DMS 273 treated with DMSO at 0.1 percent for 48 hours (cell line): ENCODE results near the gene ATP8A2.
"Not testable (repeated sequence)": the region's sequence is repeated elsewhere in the genome, so short reads cannot be mapped to it uniquely, and the experiment has no call there.

Source experiments
- DNase-seq: peaks from one replicate; lab custom pipeline; 2025; lab: John Stamatoyannopoulos, UW

The ATP8A2 gene

GRCh38 chr13:26072335-26072734, 700.6 kb downstream of the ATP8A2 start:
- not testable (repeated sequence) for DNase-seq

- no peak for DNase-seq
Measured at GRCh38 chr13:26074706-26075105, 702.9 kb downstream of the ATP8A2 start.
